ENCODE measurements around the gene SLC17A5.

- TF ChIP-seq POLR2A (IDR thresholded peaks at IDR 0.05) (no peak), CTCF (IDR thresholded peaks at IDR 0.05) (no peak)
Observed at GRCh38 chr6:73669005-73669404, 15.2 kb upstream of the SLC17A5 start.
